ENCODE measurements around the gene ADCY4.
"Not testable (repeated sequence)": the region's sequence is repeated elsewhere in the genome, so short reads cannot be mapped to it uniquely, and the experiment has no call there.

Gene ADCY4

DNA sequence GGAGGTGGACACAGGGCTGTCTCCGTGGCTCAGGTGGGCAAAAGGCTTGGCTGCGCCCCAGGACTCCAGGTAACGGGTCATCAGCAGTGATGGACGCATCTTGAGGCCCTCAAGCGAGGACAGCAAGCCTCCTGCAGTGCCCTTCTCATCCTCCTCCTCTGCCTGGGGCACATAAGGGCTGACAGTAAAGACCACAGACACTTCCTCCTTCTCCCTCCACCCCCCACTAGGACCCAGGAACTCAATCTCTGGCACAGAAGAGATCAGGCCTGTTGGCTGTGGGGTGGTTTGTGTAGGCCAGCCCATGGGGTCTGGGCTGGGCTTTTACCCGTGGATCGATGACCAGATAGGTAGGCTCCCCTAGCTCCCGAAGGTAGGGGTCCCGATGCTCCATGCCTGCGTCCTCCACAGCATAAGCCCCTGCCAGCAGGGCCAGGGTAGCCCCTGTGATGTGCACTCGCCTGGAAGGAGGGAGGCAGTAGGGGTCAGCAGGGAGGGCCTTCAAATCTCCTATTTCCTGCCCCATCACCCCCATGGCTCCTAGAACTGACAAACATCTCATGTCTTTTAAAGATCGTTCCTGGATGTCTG lies 5.7 kb downstream of the ADCY4 start:
- TF ChIP-seq, protein P1, sequence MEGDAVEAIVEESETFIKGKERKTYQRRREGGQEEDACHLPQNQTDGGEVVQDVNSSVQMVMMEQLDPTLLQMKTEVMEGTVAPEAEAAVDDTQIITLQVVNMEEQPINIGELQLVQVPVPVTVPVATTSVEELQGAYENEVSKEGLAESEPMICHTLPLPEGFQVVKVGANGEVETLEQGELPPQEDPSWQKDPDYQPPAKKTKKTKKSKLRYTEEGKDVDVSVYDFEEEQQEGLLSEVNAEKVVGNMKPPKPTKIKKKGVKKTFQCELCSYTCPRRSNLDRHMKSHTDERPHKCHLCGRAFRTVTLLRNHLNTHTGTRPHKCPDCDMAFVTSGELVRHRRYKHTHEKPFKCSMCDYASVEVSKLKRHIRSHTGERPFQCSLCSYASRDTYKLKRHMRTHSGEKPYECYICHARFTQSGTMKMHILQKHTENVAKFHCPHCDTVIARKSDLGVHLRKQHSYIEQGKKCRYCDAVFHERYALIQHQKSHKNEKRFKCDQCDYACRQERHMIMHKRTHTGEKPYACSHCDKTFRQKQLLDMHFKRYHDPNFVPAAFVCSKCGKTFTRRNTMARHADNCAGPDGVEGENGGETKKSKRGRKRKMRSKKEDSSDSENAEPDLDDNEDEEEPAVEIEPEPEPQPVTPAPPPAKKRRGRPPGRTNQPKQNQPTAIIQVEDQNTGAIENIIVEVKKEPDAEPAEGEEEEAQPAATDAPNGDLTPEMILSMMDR (IDR thresholded peaks at IDR 0.05; ENCODE audit: low read depth, low read length): no peak
- DNase-seq (ENCODE audit: extremely low read depth, low read depth): no peak

DNA sequence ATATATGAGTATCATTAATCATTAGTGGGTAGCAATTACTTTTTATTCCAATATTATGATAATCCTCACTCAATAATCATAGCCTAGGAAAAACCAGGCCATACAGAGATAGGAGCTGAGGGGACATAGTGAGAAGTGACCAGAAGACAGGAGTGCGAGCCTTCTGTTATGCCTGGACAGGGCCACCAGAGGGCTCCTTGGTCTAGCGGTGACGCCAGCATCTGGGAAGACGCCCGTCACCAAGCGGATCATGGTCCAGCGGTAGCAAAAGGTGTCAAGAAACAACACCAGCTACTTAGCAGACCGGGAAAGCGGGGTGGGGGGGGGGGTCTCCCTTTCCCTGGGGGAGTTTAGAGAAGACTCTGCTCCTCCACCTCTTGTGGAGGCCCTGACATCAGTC lies 7.0 kb downstream of the ADCY4 start:
- not testable (repeated sequence) for DNase-seq (ENCODE audit: extremely low read depth, low read depth)

DNA sequence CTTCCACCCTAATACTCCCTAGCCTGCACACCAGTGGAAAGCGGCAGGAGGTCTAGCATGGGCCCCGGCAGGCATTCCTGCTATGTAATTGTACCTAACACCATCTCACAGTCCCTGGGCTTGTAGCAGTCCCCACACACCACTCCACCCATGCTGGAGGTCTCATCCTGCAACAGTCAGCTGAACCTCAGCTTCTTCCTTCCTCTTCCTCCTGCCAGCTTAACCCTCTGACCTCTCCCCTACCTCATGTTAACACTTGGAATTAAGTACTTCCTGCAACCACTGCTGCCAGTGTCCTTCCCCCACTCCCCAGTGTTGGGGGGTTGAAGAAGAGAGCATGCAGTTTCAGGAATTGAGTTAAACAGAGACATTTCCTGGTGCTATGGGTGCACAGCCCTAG lies 7.6 kb downstream of the ADCY4 start:
- TF ChIP-seq, protein P1 (IDR thresholded peaks at IDR 0.05; ENCODE audit: low read depth, low read length): no peak
- DNase-seq (ENCODE audit: extremely low read depth, low read depth): no peak

More for the DNA sequence above, 7.0 kb downstream of the ADCY4 start:
- TF ChIP-seq, protein P1 (IDR thresholded peaks at IDR 0.05; ENCODE audit: low read depth, low read length): peak; percentile 30

DNA sequence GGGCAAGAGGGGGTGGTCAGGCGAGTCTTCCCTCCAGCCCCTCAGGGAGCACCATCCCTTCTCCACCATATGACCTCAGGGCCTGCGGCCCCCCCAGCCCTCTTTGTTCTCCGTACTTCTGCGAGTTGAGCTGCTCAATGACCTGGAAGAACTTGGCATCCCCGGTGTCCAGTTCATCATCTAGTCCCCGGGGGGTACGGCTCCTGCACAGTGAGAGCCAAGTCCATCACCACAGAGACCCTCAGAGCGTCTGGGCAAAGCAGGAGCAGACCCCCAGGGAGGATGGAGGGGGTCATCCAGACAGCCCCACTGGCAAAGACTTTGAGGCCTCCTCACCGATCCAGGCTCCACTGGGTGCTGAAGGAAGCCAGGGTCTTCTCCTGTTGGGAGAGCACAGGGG lies 8.9 kb downstream of the ADCY4 start:
- TF ChIP-seq, protein P1 (IDR thresholded peaks at IDR 0.05; ENCODE audit: low read depth, low read length): no peak
- no peak for DNase-seq (ENCODE audit: extremely low read depth, low read depth)

DNA sequence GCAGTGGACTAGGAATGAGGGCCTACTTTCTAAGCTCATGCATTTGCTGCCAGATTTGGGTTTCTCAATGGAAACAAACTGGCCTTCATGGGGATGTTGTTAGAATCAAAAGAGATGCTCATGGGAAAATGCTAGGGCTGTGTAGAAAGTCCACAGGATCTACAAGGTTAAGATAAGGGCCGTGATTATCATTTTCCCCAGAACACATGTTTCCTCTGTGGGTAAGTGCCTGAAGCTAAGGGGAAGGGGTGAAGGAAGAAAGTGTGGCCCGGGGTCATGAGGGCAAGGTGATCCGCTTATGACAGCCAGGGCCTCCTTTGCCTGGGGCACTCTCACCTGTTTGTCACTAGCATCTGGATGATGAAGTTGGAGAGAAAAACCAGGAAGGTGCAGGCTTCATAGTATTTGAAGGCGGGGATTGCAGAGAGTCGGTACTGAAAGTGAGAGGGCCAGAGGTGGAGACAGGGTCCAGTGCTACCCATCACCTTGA lies 9.8 kb downstream of the ADCY4 start:
- TF ChIP-seq, protein P1 (IDR thresholded peaks at IDR 0.05; ENCODE audit: low read depth, low read length): no peak
- no peak for DNase-seq (ENCODE audit: extremely low read depth, low read depth)

DNA sequence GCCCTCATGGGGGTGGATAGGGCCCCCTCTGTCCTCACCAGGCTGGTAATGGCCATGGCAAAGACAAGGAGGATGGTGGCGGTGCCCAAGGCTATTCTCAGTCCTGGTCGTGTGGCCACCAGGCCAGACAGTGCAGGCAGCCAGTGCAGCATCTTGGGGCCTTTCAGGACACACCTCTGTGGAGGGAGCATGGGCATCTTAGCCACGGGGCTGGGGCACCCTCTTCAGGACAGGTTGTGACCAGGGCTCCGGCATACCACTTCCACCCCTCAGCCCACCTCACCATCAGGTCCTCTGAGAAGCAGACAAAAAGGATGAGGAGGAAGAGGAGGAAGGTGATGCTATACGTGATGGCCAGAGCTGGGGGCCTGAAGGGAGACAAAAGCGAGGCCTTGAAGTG lies 10.8 kb downstream of the ADCY4 start:
- no peak for DNase-seq (ENCODE audit: extremely low read depth, low read depth)
- TF ChIP-seq, protein P1 (IDR thresholded peaks at IDR 0.05; ENCODE audit: low read depth, low read length): no peak

DNA sequence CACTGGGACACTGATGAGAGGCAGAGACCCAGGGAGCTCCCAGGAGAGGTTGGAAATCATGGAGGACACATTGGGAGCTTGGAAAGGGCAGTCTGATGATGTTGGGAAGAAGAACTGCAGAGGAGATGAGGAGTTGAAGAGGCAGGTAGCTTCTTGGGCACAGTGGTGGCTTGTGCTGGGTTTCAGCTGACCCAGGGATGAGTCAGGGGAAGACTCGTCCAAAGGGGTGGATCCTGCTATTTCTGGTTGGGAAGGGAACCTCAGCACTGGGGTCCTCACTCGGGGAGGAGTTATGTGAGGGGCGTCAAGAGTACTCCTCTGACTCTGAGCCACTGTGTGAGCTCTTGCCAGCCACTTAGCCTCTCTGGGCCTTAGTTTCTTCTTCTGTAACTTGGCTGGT lies 11.5 kb downstream of the ADCY4 start:
- no peak for DNase-seq (ENCODE audit: extremely low read depth, low read depth)
- TF ChIP-seq, protein P1 (IDR thresholded peaks at IDR 0.05; ENCODE audit: low read depth, low read length): no peak
